Measurements from ENCODE around the gene TMEM151B.
A peak's percentile ranks its signal among the peaks of the same experiment; 100 is the strongest.
"Not testable (repeated sequence)": the region's sequence is repeated elsewhere in the genome, so short reads cannot be mapped to it uniquely, and the experiment has no call there.

TMEM151B gene

GRCh38 chr6:44309092-44309491 lies 38.8 kb downstream of the TMEM151B start:
- no peak for DNase-seq

- no peak for DNase-seq
Measured at GRCh38 chr6:44309631-44310030, 39.4 kb downstream of the TMEM151B start.

- DNase-seq: no peak
Measured at GRCh38 chr6:44310241-44310640, 40.0 kb downstream of the TMEM151B start.

- no peak for DNase-seq
Measured at GRCh38 chr6:44311304-44311703, 41.1 kb downstream of the TMEM151B start.

GRCh38 chr6:44311767-44312166 lies 41.5 kb downstream of the TMEM151B start:
- no peak for DNase-seq

- peak; percentile 94 for DNase-seq
Measured at GRCh38 chr6:44312901-44313788, 42.9 kb downstream of the TMEM151B start, which contains the start of gene AARS2. TSS of gene AARS2 (minus strand) at chr6:44313347. CDS start at chr6:44313323, 24 bp downstream.

- DNase-seq: not testable (repeated sequence)
Measured at GRCh38 chr6:44314657-44315056, 44.4 kb downstream of the TMEM151B start.

GRCh38 chr6:44315516-44315915 lies 45.3 kb downstream of the TMEM151B start:
- no peak for DNase-seq

GRCh38 chr6:44315951-44316350 lies 45.7 kb downstream of the TMEM151B start:
- no peak for DNase-seq

GRCh38 chr6:44316481-44316880 lies 46.2 kb downstream of the TMEM151B start:
- no peak for DNase-seq

GRCh38 chr6:44317136-44317631 lies 46.9 kb downstream of the TMEM151B start:
- not testable (repeated sequence) for DNase-seq

- no peak for DNase-seq
Measured at GRCh38 chr6:44321210-44321609, 51.0 kb downstream of the TMEM151B start.

GRCh38 chr6:44327096-44327495 lies 56.8 kb downstream of the TMEM151B start:
- DNase-seq: no peak

- DNase-seq: no peak
Measured at GRCh38 chr6:44327760-44328159, 57.5 kb downstream of the TMEM151B start.

- DNase-seq: not testable (repeated sequence)
Measured at GRCh38 chr6:44328203-44328602, 58.0 kb downstream of the TMEM151B start.

- DNase-seq: no peak
Measured at GRCh38 chr6:44329858-44330257, 59.6 kb downstream of the TMEM151B start.

- DNase-seq: no peak
Measured at GRCh38 chr6:44332585-44332984, 62.3 kb downstream of the TMEM151B start.

- no peak for DNase-seq
Measured at GRCh38 chr6:44333273-44333919, 63.1 kb downstream of the TMEM151B start.

- DNase-seq: no peak
Measured at GRCh38 chr6:44333942-44334341, 63.7 kb downstream of the TMEM151B start.

- DNase-seq: no peak
Measured at GRCh38 chr6:44335631-44336030, 65.4 kb downstream of the TMEM151B start.

GRCh38 chr6:44338228-44339122 lies 68.2 kb downstream of the TMEM151B start:
- DNase-seq: peak; percentile 89

- no peak for DNase-seq
Measured at GRCh38 chr6:44339301-44339700, 69.1 kb downstream of the TMEM151B start.

All from hematopoietic multipotent progenitor cell treated with erythropoietin and hydrocortisone succinate and interleukin-3 and kit ligand, for 6 days (in vitro differentiated cells).